Muscle of back (tissue), 11 donors: ENCODE results near the gene SPATA7. TPM values are rescaled to one million over a fixed set of nuclear protein-coding genes. Genes with fewer than 3 reads are reported as not detected.

Experiments used
- DNase-seq, 3 donors: peaks; one replicate each; pipeline versions ENCODE4 v3.0.0 to v3.0.0-alpha.2; 2013
- polyA plus RNA-seq, 10 donors: library from polyadenylated mRNA; unstranded; fragments of 120-200 nt; gene quantifications; one replicate each; pipeline ENCODE4 v1.2.1, GENCODE V29; 2013; ENCODE audit not compliant: insufficient read length in 10 of 10

Gene SPATA7
- polyA plus RNA-seq, 10 donors = 9.9 to 16.0 (median 12.0) TPM

- no peak for DNase-seq
Measured at GRCh38 chr14:88392609-88393008, 7.2 kb downstream of the SPATA7 start.

DNA sequence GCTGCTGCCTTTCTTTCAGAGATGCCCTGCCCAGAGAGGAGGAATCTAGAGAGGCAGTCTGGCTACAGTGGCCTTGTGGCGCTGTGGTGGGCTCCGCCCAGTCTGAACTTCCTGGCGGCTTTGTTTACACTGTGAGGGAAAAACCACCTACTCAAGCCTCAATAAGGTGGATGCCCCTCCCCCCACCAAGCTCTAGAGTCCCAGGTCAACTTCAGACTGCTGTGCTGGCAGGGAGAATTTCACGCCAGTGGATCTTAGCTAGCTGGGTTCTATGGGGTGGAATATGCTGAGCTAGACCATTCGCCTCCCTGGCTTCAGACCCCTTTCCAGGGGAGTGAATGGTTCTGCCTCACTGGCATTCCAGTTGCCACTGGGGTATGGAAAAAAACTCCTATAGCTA is 25.6 kb downstream of the SPATA7 start:
- no peak for DNase-seq

DNA sequence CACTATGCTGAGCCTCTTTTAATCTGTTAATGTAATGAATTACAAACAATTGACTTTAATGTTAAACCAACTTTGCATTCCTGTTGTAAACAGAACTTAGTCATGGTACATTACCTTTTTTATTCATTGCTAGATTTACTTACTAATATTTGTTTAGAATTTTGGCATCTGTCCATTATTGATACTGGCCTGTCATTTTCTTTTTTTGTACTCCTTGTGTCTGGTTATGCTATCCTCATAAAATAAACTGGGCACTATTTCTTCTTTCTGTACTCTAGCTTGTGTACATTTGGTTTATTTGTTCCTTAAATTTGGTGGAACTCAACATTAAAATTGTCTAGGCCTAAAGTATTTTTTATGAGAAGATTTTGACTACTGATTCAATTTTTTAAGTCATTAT is 32.1 kb downstream of the SPATA7 start:
- DNase-seq = no peak

- no peak for DNase-seq
Measured at GRCh38 chr14:88420187-88420586, 34.7 kb downstream of the SPATA7 start.

DNA sequence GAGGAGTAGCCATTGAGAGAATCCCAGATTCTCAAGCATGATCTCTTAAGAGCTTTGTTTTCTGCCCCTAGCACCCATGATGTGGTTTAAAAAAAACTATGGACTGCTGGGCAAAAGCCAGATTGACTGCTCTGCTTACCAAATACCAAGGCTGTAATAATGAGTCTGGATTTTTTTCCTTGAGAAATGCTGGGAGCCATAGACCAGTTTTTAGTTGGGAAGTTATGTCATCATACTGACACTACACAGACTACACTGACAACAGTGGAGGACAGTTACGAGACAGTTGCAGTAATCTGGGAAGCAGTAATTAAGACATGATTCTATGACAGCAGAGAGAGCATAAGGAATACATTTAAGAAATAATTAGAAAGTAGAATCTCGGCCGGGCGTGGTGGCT is 35.8 kb downstream of the SPATA7 start:
- DNase-seq = no peak

DNA sequence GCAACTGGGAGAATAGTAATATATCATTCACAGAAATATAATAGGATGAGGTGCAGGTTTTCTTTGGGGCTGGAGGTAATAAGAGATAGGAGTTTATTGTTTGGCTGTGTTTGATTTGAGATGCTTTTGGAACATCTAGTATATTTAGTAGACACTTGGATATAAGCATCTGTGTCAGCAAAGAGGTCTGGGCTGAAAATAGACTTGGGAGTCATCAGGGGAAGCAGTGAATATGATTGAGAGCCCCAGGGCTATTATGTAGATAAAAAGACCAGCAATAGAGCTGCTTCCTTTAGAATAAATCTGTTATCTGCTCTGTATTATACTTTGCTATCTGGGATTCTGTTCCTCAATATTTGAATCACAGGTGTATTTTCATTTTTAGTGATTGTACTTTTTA is 36.6 kb downstream of the SPATA7 start:
- no peak for DNase-seq

GRCh38 chr14:88422919-88423650 is 37.6 kb downstream of the SPATA7 start:
- DNase-seq = peak in 1 of 3 donors; percentile 14

- peak in 1 of 3 donors; percentile 7 for DNase-seq
Measured at GRCh38 chr14:88424573-88424972, 39.1 kb downstream of the SPATA7 start.

GRCh38 chr14:88426271-88426670 is 40.8 kb downstream of the SPATA7 start:
- DNase-seq = no peak

- no peak for DNase-seq
Measured at GRCh38 chr14:88430976-88431375, 45.5 kb downstream of the SPATA7 start.

DNA sequence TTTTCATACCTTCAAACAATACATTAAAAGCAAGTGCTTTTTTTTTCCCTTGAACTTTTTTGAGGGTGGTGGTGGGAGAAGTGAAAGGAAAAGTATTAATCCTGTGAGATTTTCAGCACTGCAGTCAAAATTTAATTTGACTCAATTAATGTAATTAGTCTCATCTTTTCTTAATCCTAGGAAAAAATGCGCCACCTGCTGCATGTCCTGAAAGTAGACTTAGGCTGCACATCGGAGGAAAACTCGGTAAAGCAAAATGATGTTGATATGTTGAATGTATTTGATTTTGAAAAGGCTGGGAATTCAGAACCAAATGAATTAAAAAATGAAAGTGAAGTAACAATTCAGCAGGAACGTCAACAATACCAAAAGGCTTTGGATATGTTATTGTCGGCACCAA is 52.2 kb downstream of the SPATA7 start:
- DNase-seq = no peak

DNA sequence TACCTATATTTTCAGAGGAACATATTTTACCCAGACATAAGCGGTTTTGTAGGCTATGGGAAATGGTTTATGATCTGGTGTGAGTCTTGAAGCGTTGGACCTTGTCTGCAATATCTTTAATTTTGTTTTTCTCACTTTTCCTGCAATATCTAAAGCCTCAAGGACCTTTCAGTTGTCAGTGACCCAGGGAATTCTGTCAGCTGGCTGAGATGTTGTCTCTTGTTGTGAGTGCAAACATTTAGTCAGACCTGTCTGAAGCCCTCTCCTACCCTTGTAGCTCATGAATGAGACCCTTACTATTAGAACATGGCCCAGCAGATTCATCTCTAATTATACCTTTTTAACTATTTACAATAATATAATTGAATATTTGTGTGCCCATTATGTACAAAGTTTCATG is 53.6 kb downstream of the SPATA7 start:
- no peak for DNase-seq

GRCh38 chr14:88452231-88452630 is 66.8 kb downstream of the SPATA7 start:
- no peak for DNase-seq

DNA sequence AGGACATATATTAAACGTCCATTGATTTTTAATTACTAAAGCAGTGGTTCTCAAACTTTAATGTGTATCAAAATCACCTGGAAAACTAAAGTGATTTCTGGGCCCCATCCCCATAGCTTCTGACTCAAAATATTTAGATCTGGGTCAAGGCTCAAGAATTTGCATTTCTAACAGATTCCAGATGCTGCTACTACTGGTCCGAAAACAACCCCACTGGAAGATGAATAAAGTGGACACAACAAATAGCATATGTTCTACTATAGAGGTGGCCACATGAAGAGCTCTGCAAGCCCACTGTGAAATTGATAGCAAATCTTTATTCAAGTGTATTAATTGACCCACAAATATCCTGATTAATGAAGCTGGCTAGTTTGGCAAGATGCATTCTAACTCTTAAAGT is 69.4 kb downstream of the SPATA7 start:
- no peak for DNase-seq

DNA sequence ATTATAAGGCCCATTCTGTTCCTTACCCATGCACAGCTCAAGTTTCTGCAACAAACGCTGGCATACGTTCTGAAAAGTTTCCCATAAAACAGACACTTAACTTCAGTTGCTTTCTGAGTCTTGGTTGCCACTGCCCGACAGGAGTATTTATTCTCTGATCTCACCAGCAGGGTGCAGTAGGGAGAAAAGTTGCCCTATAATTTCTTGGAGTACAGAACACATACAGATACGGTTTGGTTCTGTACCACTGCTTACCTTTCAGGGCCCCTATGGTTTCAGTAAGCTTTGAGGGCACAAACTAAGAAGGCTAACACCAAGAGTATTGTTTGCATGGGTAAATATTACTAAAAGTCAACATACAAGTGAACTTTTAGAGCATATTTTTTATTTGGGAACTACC is 77.9 kb downstream of the SPATA7 start:
- no peak for DNase-seq

DNA sequence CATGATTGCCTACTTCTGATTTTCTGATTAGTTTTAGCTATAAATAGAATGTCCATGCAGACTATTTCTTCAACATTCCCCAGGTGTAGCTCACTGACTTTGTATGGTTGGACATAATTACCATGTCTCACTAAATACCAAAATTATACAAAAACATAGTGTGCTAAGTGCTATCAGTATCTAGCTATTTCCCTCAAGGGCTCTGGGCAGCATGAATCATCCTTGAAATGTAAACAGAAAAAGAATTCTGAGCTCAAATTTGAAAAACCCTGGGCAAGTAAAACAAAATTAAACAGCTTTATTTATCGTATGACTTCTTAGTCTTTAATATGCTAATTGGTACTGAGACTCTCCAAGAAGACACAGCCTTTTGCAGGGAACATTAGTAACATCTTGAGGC is 82.9 kb downstream of the SPATA7 start:
- peak in 1 of 3 donors; percentile 19 for DNase-seq

DNA sequence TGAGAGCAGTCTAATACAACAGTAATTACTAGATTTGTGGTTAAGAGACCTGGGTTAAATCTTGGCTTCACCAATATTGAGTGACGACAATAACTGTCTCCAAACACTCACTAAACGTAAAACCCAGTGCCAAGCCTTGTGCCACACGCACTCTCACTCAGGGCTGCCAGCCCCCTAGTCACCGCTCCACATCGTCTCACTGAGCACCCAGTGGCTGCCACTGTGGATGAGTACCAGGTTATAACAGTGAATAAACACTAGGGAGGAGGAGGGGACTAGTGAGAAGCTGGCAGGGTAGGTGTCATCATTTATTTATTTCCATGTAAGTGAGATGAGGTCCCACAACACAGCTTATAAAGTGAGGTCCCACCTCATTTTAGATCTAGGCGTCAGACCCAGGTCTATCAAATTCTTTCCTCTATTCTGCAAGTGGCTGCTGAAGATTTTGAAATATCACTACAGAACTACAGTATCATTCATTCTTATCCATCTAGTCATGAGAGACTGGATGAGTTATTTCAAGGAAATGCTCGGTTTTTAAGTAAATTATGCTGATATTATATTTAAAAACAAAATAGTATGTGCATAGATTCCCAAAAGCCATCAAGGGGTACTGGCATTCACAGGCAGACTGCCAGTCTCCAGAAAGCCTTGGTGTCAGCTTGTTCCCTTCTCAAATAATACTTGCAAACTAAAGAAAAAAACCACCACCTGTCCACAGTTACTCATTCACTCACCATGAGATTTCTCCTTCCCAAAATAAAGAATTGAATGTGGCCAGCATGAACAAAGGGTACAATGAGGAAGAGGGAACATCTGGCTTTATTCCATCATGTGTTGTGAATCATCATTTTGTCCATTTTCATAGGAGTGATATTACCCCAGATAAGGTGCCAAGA is 85.3 kb downstream of the SPATA7 start:
- DNase-seq = no peak

GRCh38 chr14:88473791-88474190 is 88.3 kb downstream of the SPATA7 start:
- DNase-seq = no peak

GRCh38 chr14:88476214-88476774 is 90.8 kb downstream of the SPATA7 start:
- DNase-seq = no peak

GRCh38 chr14:88476825-88477224 is 91.4 kb downstream of the SPATA7 start:
- DNase-seq = no peak

DNA sequence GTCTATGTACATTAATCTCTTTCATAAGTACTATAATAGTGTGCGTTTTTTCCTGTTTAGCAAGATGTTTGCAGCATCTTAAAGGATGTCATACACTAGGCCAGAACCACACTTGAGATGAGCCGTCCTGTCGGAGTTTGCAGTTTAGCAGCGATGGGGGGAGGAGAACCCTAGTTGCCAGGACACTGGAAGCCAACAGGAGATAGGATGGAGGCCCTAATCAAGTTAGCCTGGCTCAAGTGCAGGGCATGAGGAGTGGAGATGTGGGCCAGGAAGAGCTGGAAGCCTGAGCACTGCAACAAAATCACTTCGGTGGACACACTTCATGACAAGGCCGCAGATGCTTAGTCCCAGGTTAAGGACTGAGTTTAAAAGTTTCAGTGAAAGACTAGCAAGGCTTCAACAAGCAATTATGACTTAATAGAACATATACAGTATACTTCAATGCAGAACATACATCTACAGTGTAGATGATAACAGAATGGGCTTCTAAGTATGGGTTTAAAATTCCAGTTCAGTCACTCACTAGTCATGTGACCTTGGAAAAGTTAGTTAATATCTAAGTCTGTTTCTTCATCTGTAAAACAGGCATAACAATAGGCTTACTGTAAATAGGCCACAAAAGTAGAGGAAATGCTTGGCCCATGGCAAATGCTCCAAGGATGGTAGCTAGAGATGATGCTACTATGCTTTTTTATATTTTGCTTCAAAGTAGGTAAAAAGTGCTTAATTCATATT is 92.2 kb downstream of the SPATA7 start:
- DNase-seq = no peak

DNA sequence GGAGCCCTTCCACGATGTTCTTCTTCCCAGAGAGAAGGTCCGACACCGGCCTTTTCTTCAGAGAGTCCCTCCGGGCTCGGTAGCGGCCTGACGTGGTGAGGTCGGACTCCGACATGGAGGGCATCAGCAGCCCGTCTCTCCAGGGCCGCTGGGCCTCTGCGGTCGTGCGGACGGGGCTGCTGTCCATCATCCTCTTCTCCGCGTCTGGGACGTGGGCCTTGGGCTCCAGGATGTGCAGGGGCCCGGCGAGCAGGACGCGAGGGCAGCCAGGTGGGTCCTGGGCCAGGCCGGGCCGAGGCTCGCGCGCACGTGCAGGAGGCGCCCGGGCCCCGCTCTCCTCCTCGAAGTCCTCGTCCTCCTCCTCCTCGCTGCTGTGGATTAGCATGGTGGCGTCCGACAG is 93.5 kb downstream of the SPATA7 start:
- no peak for DNase-seq
